Putamen (tissue), 1 donor: ENCODE results near the gene HLA-DRA.

Experiments used
- DNase-seq: peaks from one replicate; pipeline ENCODE4 v3.0.0-alpha.2; 2016; ENCODE audit warnings: low spot score

HLA-DRA gene

GRCh38 chr6:32475392-32476206 lies 35.9 kb downstream of the HLA-DRA start:
- no peak for DNase-seq

- no peak for DNase-seq
These were observed 44.4 kb downstream of the HLA-DRA start for GRCh38 chr6:32483968-32484613.

- no peak for DNase-seq
These were observed 44.9 kb downstream of the HLA-DRA start for GRCh38 chr6:32484614-32484998.

DNA sequence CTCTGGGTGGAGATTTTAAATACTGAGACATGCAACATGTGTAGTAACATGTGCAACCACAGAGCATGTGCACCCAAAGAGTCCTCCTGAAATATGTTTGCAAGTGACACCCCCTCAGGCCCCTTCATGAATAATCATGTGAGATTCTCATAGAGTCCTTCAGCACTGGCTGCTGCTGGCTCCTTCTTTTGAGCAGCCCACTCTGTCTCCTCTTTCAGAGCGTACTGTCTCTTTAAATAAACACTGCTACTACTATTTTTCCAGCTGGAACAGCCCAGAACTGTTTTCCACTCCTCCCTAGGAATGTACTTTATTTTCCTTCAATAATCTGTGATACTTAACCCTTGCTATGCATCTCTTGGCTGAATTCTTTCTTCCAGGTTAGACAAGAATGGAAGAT lies 48.4 kb downstream of the HLA-DRA start:
- DNase-seq = no peak

DNA sequence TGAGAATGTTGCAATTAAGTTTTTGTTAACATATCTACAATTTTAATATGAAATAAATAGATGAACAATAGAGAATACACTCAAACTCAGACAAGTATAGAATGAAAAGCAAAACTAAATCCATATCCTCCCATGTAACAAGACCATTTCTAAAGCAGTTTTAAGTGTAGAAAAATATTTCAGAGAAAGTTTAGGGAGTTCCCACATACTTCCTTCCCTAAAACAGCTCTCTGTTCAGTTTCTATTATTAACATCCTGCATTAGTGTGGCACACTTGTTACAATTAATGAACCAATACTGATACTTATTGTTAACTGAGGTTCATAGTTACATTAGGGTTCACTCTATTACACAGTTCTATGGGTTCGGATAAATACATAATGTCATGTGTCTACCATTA lies 52.0 kb downstream of the HLA-DRA start:
- no peak for DNase-seq

DNA sequence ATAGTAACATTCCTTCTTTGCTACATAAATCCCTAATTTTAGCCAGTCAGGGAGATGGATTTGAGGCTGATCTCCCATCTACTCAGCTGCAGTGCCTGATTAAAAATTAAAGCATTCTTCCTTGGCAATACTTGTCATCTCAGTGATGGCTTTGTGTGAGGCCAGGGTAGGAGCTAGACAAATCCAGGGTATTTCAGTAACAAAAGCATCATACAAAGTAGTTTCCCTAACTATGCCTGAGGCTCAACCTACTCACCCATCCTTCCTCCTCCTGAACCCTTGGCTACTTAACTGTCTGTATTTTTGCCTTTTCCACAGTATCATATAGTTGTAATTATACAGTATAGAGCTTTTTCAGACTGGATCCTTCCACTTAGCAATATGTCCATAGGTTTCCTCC lies 52.7 kb downstream of the HLA-DRA start:
- no peak for DNase-seq
